Activated CD4-positive, alpha-beta T cell treated with anti-CD3 and anti-CD28 coated beads for 24 hours (primary cell): ENCODE data around the gene MFAP3L.

Experiments
- DNase-seq, 2 donors: peaks; one replicate each; pipeline ENCODE4 v3.0.0-alpha.2; 2020; ENCODE audit warnings: low read depth in 2 of 2

Gene MFAP3L

DNA sequence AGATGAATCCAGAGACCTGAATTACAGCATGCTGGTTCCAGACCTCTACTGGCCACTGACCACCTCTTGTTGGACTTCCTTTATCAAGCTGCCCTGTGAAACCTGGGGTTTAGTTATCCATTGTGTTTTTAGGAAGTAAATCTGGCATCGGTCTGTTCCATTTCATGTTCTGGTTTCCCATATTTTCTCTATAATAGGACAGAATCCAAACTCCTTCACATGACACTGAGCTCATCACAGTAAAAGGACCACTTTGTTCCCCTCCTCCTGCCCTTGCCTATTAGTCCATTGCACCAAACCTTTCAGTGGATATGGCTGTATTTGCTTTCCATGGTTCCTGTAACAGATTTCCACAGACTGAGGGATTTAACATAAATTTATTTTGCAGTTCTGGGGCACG is 4.0 kb downstream of the MFAP3L start:
- DNase-seq, result no peak

GRCh38 chr4:170017252-170017651 is 8.9 kb downstream of the MFAP3L start:
- no peak for DNase-seq

- no peak for DNase-seq
These were observed 10.9 kb downstream of the MFAP3L start for GRCh38 chr4:170015285-170015684.

DNA sequence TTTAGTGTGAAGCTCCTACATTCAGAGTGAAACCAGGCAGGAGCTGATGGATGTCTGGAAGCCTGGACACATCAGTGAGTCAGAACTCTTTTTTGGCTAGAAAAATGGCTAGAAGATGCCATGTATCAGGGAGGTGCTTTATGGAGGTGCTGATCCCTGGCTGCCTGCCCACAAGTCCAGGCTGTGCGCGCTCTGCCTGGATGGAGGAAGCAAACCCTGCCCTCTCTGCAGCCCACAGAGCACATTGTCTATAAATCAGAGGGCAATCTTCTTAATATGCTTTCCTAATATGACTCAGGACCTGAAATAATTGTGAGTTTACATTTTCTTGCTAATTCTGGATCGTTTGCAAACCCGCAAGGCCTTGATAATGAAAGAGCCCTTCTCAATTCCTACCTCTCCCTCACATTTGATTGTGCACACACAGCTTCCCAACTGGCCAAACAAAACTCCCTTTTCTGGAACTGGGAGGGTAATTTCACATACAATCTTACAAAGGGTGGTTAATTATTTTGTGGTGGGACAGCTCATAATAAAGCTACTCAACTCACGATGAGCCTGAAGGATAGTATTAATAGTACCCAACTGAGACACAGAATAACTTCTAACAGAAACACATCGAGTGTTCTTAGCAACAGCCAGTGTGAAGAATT is 11.7 kb downstream of the MFAP3L start:
- DNase-seq, result no peak

DNA sequence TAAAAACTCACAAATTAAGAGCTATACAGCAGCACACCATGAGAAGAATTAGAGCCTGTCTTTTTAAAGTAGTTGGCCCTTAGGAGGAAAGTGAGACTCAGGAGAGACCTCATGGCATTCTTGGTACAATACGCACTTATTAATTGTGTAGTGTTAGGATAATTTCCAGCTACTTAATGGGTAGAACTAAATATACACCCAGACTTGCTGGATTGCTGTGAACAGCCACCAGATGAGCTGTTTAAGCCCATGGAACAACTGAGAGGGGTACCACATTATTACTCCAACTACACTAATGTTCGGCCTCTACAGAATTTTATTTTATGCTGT is 13.6 kb downstream of the MFAP3L start:
- no peak for DNase-seq

DNA sequence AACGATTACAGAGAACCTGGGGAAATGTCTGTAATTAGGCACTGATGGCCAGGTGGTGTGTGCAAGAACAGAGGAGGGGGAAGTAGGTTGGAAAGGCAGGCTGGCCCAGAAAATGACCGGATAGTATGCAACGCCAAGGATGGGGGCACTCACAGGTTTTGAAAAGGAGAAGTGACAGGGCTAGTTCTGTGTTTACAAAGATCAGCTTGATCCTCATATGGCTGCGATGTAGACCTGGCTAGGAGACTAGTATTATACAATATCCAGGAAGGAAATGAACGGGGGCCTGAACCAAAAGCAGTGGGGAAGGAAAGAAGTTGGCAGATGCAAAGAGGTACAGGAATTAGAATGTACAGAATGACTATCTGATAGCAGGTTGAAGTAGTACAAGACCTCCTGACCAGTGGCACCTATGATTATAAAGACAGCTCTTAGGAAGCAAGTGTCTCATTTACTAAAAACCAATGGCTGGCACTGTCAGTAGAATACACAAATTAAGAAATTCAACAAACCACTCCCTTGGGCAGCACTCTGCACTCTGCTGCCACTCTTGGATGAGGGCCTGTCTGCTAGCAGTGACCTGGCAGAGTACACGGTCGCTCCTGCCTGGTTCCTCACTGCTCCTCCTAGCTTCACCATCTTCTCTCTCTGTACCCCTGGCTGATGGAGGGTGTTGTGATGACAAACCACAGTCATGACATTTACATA is 14.1 kb downstream of the MFAP3L start:
- DNase-seq, result no peak

DNA sequence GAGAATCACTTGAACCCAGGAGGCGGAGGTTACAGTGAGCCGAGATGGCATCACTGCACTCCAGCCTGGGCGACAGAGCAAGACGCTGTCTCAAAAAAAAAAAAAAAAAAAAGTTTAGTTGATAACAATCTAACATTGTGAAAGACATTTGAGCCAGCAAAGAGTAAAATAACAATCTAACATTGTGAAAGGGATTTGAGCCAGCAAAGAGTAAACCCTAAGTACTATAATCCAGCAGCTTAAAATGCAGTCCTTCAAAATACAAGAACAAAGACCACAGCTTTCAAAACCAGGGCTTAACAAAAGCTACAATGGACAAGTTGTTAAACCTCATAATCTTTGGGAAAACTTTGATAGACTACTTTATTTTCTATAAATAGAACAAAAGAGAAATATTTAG is 16.9 kb downstream of the MFAP3L start:
- DNase-seq, result no peak

DNA sequence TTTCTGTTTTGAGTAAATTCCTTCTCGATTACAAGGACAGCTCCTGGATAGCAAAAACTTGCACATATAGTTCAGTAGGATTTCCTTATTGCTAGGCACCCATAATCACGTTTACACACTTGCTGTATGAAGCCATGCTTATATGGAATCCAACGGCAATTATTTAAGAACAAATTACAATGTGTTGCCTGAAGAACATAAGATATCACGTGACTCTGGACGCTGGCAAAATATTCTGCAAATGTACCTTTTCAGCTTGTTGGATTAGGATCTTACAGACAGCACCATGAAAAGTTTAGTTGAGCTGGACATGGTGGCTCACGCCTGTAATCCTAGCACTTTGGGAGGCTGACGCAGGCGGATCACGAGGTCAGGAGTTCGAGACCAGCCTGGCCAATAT is 17.4 kb downstream of the MFAP3L start:
- DNase-seq, result no peak

DNA sequence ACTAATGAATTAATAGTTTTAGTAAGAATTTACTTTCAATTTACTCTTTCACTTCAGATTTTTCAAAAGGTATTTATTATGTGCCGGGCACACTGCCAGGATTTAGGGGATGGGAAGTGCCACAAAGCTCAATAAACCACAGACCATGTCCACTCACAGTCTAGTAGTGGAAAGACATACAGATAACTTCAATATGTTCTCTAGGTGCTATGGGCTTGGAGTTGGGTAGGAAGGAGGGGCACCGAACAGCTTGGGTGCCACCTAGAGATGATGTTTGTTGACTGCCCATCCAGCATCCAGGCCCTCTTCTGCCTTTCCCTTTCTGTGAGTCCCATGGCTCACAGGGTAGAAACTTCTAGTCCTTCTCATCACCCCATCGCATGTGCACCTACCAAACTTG is 17.8 kb downstream of the MFAP3L start:
- no peak for DNase-seq

GRCh38 chr4:170007113-170007512 is 19.1 kb downstream of the MFAP3L start:
- no peak for DNase-seq

GRCh38 chr4:170005472-170005871 is 20.7 kb downstream of the MFAP3L start:
- no peak for DNase-seq

GRCh38 chr4:170004651-170005295 is 21.4 kb downstream of the MFAP3L start:
- no peak for DNase-seq

DNA sequence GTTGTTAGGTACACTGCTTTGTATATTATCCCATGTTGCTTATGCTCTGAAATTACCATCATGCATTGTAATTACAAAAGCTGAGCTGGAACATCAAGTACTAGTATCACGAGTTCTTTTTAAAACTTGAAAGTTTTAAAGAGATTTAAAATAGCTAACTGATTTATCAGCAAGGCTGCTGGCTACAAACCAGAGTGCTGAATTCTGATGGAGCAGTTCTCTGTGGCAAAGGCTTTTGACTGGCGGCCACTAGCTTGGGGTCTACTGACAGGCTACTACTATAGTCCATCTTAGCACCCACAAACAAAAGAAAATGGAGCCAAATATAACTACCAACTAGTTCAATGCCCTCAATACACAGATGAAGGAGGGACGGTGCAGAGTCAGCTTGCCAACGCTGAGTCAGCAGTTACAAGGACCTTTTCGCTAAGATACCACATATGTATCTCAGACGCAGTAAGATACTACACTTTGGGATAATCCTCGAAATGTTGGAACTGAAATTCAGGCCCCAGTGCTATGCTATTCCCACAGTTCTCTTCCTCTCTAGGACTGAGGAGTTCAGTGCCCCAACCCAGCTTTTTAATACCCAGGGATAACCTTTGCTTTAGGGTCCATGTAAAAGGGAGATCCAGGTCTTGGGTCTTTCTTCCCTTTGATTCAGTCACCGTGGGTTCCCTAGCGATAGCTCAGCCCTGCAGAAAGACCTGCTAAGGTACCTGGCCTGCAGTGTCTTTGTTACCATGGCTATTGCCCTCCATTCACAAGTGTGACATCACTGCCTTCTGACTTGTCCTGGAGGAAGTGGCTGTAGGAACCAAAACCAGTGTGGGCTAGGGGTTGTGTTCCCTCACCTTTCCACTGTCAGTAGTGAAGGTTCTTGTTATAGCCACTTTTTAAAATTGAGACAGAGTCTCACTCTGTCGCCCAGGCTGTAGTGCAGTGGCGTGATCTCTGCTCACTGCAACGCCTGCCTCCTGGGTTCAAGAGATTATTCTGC is 22.8 kb downstream of the MFAP3L start:
- no peak for DNase-seq

DNA sequence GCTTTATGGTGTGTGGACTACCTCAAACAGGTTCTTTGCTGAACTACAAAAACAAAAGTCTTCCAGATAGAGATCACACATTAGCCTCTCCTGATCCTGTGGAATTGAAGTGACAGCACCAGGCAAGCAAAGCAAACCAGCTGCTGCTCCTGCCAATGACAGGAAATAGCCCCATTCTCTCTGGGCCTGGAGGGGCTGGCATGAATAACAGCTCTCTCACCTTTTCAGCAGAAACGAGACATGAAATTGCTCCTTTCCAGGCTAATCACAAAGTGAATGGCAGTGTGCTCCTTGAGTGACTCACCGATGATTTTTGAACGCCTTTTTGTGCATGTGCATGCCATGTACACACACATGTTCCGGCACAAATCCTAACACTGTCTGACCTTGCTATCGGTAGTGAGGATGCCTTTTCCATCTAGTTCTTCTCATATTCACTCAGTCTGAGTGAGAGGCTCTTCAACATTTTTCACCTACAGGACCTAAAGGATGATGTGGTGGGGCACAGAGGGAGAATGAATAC is 24.4 kb downstream of the MFAP3L start:
- no peak for DNase-seq

DNA sequence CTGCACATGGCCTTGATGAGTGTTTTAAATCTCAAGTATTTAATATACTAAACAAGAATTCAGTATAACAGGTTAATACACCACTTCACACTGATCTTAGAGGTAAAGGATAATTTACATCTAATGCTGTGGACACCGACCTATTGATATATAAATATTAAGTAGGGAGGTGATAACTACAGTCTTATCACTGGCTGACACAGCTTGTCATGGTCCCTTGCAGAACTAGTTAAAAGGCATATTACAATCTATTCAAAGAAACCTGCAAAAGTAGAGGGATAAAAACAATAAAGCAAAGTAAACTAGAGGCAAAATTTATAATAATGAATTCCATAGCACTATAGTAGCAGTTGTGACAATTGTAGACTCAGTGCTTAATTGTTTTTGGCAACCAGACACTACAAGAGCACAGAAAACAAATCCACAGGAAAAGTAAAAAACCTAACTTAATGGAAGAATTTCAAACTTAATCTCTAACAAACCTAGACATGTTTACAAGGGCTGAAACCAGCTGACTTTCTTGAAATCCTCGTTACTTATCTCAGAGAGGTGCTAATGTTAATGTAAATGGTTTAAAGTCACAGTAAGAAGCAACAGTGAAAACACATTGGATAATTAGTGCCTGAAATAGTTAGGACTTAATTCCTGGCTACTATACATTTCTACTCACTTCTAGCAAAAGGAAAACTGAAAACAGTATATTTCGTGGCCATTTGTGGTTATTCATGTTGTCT is 25.0 kb downstream of the MFAP3L start:
- no peak for DNase-seq

GRCh38 chr4:169999923-170000322 is 26.3 kb downstream of the MFAP3L start:
- DNase-seq, result no peak

- no peak for DNase-seq
These were observed 27.2 kb downstream of the MFAP3L start for GRCh38 chr4:169998981-169999380.

DNA sequence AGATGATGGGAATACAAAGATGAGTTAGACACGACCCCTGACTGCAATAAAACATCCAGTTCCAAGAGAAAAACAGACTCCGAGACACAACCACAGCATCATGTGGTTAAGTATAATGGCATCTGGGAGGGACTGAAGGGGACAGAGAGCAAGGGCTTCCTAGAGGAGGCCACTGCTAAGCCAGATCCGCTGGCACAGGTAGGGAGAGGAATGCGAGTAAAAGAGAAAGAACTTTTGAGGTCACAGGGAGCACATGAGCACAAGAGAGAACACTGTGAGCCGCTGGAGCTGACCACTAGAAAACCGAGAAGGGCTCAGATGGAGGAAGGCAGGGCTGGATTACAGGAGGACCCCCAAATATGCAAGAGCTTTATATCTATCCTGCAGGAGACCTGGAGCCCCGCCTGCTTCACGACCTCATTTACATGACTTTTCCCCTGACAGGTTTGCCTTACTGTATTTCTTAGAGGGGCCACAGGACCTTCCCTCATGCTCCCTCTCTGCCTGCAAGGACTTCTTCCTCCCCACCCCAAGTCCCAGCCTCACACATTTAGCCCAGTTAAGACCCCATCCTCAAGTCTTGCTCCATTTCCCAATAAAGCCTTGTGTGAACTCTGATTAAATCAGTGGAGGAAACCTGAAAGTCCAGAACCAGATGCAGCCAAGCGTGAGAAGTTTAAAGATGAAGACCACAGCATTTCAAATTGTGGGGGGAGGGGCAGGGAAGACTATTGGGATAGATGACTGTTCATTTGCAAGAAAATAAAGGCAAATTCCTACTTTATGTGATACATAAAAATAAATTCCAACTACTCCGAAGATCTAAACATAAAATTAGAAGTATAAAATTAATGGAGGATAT is 29.6 kb downstream of the MFAP3L start:
- DNase-seq, result no peak

DNA sequence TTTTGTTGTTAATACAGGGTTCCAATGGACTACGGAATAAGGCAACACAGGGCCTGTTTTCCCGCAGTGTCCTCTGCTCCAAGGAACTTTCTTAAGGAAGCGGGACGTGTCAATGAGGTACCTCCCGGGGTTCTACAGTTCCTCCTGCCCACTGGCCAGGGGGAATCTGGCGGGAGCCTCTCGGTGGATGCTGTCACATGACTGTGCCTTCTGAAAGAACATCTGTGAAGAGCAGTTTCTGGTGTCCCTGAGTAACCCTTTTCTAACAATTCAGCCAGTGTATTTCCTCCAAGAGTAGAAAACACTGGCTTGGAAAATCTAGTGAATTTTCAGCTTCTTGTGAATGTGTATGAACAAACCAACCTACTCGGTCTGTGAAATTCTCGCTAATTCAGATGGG is 32.7 kb downstream of the MFAP3L start:
- no peak for DNase-seq

GRCh38 chr4:169988252-169988651 is 37.9 kb downstream of the MFAP3L start:
- DNase-seq, result no peak
